RCC 7860 (cell line): ENCODE measurements around the gene TTLL12.

ENCODE experiments used
- DNase-seq: peaks from one replicate; pipeline ENCODE4 v3.0.0-alpha.2; 2015; ENCODE audit warnings: low spot score
- FAIRE-seq: peaks from 2 replicates; lab custom pipeline; 2012; peaks lifted over from hg19 to GRCh38; lab: Jason Lieb, UNC

Gene TTLL12

GRCh38 chr22:43216738-43217137 is 29.8 kb upstream of the TTLL12 start:
- FAIRE-seq (no peak), DNase-seq (no peak)

DNA sequence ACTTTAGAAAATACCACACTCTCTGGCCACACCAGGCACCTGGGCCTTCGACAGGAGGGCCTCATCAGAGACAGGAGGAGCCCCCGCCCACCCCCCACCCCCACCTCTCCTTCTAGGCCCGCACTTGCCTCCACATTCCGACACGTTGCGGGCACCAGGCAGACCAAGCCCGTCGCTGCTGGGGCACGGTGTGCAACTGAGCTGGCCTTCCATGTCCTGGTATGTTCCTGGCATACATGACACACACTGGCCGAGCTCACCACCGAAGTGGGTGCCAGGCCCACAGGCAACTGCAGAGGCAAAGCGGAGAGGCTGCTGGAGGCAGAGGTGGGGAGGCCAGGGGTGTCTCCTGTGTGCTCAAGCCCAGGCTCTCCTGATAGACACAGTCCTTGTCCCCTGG is 27.0 kb upstream of the TTLL12 start:
- FAIRE-seq (no peak), DNase-seq (no peak)

DNA sequence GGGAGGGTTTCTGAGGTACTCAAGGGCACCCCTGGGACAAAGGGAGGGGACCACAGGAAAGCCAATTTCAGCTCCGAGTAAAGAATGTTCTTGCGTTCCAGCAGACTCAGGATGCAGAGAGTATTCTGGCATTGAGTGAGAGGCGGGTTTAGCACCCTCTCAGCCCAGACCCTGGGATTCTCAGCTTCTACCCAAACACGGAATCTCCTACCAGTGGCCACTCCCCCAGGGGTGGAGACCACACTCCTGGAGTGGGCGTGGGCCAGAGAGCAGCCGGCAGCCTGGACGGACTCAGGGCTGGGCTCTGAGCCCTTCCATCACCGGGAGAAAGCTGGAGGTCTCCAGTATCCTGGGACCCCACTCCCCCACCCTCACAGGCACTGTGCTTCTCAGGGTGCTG is 26.1 kb upstream of the TTLL12 start:
- FAIRE-seq (no peak), DNase-seq (no peak)

DNA sequence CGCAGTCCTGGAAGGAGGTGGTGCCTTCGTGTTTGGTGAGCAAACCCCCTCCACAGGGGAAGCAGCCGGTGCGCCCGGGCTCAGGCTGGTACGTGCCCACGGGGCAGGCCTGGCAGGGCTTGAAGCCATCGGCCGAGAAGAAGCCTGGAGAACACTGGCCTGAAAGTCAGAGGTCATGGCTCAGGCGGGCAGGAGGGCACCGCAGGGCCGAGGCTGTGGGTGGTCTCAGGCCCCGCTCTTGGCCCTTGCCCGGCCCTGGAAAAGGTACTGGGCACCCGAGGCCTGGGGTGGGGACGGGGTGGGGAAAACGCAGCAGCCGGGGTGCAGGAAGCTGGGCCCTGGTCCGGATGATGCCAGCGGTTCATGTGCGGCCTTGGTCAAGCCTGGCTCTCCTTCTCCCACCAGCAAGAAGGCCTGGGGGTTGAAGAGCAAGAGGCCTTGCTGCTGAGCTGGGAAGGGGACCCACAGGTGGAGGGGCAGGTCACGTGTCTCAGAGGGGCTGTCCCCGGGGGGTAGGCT is 25.6 kb upstream of the TTLL12 start:
- FAIRE-seq = no peak
- DNase-seq = no peak

DNA sequence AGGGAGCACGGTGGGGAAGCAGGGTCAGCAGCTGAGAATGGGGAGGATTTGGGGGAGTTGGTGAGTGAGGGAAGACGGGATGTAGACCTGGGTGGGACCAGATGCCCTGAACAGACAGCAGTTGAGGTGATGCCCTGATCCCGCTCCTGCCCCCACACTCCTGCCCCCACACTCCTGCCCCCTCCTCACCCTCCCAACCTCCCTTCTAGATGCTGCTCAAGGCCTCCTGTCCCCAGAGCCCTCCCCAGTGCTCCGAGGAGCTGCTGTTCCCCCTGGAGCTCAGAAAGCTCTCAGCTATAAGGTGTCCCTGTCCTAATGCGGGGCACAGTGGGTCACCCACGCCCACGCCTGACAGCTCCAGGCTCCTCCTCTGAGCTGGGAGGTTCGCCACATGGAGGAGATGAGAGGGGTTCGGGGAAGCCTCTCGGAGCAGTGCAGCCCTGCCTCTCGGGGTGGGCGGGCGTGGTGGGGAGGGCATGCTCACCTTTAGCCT is 25.1 kb upstream of the TTLL12 start:
- DNase-seq = no peak
- no peak for FAIRE-seq

DNA sequence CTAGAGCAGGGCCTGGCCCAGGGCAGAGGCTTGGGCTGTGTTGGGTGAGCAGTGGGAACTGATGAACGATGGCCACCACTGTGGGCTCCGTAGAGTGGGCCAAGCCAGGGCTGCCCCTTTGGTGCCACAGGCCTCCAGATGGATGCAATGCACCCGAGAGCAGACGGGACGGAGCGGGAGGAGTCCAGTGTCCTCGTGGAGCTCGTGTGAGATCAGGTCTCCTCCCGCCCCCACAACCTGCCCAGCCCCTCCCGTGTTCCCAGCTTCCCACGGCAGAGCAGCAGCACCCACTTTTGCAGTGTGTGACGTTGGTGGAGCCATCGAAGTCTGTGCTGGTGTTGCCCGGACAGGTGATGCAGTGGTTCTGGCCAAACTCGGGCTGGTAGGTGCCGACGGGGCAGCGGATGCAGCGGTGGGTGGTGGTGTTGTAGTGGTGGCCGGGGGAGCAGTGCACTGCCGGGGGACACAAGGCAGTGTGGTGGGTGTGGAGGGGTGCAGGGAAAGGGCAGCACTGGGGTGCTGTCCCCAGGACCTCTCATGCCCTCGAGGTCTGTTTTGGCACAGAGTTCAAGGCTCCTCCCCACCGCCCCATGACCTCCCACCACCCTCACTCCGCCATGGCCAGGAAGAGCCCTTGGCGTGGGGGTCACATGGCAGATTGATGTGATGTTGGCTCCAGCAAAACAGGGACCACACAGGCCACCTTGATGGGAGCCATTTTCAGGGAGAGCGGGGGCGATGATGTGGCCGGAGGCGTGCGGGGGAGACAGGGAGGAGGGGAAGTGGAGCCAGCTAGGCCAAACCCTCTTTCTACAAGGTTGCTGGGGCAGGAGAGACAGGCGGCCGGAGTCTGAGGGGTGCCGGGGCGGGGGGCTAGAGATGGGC is 23.9 kb upstream of the TTLL12 start:
- no peak for FAIRE-seq
- no peak for DNase-seq

DNA sequence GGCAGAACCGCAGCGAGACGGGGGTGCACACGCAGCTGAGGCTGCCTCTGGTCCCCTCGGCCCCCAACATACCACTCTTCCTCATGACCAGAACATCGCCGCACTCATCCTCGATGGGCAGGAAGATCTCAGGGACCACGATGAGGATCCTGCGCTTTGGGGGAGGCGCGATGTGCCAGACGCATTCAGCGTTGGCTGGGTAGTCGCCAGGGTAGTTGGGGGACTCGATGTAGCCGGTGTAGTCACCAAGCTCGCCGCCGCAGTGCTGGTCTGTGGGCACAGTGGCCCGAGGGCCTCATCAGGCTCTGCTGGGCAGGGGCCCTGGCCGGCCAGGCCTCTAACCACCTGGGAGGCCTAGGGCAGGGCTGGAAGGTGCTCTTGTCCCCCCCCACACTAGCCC is 23.0 kb upstream of the TTLL12 start:
- no peak for DNase-seq
- no peak for FAIRE-seq

GRCh38 chr22:43209523-43209890 is 22.6 kb upstream of the TTLL12 start:
- DNase-seq (no peak), FAIRE-seq (no peak)

DNA sequence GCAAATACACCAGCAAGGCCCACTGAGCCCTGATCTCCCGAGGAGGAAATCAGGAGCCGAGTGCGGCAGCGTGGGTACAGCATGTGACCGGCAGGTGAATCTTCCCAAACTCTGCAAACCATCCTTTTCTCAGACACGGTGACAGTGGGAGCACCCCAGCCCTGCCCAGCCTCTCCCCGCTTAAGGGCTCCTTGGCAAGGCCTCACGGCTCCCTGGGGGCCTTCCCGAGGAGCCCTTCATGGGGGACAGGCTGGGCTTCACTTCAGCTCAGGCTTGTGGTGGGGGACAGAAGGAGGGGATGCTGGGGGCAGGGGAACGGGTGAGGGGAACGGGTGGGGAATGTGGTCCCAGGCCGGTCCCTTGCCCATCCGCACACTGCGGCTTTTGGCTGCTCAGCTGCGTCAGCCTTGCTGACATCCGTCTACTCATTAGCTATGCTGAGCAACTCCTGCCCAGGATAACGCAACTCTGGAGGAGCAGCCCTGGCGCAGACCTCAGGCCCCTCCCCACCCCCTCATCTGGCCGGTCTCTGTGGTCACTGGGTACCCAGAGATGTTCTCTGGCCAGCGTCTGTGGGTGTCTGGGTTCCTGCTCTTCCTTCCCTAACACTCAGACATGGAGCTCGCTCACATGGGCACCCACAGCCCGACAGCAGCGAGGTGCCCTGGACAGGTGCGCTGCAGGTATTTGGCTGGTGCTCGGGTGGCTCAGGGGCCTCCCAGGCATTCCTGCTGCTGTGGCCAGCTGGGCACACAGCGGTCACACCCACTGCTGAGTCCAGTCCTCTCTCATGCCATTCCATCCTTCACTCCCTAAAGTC is 22.0 kb upstream of the TTLL12 start:
- DNase-seq (no peak), FAIRE-seq (no peak)

DNA sequence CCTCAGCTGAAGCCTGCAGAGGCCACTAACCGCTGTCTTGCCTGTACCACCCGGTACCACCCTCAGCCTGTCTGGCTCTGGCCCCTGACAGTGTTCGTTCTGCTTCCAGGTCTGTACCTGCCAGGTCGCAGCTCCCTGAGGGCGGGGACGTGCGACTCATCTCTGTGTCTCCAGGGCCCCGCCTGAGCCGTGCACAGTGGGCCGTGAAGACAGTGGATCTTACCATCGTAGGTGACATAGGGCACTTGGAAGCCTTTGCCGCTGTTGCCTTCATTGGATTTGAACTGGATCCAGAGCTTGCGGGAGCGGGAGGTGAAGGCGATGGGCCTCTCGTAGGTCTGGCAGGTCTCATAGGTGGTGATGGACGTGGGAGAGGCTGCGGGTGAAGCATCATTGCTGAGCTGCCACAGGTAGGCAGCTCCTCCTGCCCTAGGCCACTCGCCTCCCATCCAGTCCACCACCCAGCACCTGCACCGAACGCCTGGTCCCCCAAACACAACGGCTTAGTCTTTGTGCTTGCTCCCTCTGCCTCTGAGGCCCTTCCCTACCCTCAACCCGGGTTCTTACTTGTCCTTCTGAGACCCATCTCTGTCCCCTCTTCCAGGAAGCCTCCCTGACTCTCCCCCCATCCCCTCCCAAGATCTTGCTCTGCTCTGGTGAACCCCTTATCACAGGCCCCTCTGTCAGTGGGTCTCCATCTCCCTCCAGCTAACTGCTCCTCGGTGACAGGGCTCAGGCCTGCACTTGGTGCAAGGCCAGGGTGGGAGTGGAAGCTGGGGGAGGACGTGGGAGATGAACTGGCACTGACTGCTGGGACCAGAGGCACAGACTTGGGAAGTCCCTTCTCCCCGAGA is 21.1 kb upstream of the TTLL12 start:
- FAIRE-seq (no peak), DNase-seq (no peak)

DNA sequence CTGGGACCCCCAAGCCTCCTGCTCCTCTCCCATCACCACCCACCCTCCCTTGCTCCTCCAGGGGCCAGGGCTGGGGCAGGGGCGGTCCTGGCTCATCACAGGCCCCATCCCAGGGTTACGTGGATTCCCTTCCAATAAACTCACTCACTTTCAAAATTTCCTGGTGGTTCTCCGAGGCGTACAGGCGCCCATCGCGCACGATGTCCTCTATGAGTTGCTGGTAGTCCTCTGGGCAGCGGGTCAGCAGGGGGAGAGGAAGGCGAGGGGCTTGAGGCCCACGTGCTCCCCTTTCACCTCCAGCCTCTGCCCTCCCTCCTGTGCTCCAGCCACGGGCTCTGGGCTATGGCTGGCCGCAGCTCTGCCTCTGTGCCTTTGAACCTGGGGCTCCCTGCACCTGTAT is 20.5 kb upstream of the TTLL12 start:
- DNase-seq (no peak), FAIRE-seq (no peak)

DNA sequence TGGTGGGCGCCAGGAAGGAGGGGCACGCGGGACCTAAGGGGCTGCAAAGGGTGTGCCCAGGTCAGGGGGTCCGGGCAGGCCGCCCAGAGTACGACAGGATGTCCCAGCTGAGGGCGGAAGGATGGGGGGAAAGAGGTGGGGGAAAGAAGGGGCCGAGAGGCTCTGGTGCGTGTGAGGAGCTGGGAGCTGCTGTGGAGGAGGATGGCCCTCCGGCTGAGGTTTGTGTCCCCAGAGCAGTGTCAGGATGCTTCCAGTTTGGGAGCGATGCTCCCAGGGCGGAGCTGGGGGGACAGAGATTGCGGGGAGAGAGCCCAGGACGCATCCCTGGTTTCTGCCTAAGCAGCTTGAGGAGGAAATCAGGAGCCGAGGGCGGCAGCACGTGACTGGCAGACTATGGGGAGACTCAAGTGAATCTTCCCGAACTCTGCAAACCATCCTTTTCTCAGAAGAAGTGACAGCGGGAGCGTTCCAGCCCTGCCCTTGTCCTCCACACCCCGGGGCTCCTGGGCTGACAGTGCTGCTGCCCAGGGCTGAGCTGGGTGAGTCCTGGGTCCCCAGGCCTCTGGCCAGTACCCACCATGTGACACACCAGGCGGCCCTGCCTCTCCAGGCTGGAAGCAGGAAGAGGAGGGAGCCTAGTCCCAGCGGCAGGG is 19.7 kb upstream of the TTLL12 start:
- FAIRE-seq = no peak
- DNase-seq = no peak

DNA sequence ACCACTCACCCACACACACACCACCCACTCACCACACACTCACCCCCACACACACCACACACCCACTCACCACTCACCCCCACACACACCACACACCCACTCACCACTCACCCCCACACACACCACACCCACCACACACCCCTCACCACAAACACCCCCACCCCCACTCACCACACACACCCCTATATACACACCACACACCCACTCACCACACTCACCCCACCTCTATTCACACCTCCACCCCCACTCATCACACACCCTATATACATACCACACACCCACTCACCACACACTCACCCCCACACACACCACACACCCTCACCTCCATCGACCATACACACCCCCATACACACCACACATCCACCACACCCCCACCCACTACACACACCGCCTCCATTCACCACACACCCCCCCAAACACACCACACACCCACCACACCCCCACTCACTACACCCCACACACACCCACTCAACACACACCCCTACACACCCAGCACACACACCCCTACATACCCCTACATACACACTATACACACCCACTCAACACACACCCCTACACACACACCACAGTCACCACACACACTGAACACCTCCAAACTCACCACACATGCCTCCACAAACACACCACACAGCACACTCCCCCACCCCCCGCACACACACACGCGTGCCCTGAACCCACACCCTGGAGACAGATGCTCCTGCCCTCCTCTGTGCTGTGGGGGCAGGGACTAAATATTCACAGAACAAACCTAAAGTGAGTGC is 19.0 kb upstream of the TTLL12 start:
- no peak for FAIRE-seq
- no peak for DNase-seq

DNA sequence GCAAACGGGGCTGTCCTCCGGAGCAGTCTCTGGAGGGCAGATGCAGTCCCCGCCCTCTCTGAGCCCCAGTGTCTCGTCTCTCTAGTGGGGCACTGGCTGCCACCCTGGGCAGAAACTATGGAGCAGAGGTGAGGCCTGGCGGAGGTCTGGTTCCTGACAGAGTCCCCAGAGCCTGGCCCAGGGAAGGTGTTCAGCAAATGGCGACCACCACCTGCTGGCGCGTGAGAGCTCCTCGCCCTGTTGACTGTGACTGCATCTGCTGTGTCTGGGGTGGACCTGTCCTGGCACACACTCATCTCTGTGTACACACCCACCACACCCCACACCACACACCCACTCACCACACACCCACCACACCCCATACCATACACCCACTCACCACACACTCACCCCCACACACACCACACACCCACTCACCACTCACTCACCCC is 18.3 kb upstream of the TTLL12 start:
- FAIRE-seq (no peak), DNase-seq (no peak)

DNA sequence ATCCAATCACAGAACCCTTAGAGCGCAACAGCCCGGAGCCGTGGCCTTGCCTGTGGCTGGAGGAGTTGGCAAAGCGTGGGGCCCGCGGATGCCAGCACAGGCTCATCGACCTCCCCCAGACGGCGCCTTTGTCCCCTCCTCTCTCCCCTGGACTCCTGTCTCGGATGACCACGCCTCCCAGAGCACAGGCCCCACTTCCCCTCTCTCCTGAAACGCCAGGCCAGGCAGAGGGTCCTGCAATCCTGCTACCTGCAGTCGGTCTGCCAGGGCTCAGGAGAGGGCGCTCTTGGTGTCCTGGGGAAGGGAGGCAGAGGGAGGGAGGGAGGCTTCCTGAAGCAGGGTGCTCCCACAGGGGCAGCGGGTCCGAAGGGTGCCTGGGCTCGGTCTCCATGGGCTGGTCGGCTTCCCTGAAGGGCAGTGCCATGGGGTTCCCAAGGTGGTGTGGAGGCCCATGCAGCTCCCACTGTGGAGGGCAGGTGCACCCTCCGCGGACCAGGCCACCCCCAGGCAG is 16.6 kb upstream of the TTLL12 start:
- FAIRE-seq (no peak), DNase-seq (no peak)

GRCh38 chr22:43202756-43203410 is 15.9 kb upstream of the TTLL12 start:
- no peak for FAIRE-seq
- DNase-seq = no peak

DNA sequence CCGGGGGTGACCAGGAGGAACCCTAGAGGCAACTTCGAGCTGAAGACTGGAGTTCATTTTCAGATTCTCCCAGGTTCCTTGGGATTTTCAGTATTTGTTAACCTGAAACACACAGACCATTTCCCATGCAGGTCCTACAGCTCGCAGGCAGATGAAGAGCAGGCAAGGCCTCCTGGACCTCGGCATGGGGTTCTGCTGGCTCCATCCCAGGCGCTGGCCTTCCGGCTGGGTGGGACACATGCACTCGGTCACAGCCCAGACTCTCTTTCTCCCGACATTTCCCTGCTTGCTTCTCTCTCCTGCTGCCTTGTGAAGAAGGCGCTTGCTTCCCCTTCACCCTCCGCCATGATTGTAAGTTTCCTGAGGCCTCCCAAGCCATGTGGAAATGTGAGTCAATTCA is 15.4 kb upstream of the TTLL12 start:
- no peak for FAIRE-seq
- no peak for DNase-seq

DNA sequence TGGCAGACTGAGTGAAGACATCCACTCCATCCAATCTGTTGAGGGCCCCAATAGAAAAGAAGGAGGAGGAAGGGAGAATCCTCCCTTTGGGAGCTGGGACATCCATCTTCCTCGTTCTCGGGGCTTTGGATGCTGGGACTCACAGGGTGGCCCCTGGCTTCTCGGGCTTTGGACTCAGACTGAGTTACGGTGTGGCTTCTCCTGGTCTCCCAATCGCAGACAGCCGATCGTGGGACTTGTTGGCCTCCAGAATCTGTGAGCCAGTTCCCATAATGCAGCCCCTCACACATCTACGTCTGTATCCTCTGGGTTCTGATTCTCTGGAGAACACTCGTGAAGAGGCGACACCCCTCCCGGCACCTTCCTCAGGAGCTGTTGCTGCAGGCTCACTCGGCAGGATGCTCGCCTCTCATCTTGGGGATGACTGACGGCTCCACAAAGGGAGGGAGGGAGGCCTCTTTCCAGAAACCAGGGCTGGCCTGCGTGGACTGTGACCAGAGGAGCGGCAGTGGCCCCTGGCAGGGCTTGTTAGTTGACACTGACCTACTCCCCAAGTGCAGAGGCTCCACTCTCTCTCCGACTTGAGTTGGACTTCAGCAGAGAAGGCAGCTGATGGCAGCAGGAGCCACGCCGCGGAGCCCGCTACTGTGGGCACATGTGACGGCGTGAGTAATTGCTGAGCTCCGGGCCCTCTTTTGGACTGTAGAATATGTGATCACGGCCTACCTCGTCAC is 14.7 kb upstream of the TTLL12 start:
- DNase-seq (no peak), FAIRE-seq (no peak)
